GM21786 (cell line): Measurements from ENCODE around the gene CENPN.

Experiments
- ATAC-seq: cut with Tn5 transposase; IDR thresholded peaks from one replicate; pipeline ENCODE4 v1.9.1; 2021; ENCODE audit not compliant: unreplicated experiment

Gene CENPN

GRCh38 chr16:80991792-80992430 lies 15.1 kb upstream of the CENPN start:
- ATAC-seq = no peak

DNA sequence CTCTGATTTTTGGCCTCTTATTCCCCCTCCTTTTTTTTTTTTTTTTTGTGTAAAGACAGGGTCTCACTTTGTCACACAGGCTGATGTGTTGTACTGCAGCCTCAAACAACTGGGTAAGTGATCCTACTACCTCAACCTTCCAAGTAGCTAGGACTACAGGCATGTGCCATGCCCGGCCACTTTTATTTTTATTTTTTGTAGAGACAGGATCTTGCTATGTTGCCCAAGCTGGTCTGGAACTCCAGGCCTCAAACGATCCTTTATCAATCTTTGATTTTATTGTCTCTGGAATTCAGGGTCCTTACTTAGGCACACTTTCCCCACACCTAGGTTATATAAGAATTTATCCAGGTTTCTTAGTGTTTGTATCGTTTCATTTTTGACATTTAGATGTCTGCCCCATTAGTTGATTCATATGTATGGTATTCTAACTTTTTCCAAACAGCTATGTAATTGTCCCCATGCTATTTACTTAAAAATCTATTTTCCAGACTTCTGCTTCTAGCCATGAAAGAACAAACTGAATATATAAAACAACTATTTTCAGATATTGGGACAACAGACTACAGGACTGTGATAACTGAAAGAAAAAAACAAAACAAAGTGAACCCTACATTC lies 14.2 kb upstream of the CENPN start:
- ATAC-seq = no peak

GRCh38 chr16:80993307-80993706 lies 13.7 kb upstream of the CENPN start:
- ATAC-seq = no peak

DNA sequence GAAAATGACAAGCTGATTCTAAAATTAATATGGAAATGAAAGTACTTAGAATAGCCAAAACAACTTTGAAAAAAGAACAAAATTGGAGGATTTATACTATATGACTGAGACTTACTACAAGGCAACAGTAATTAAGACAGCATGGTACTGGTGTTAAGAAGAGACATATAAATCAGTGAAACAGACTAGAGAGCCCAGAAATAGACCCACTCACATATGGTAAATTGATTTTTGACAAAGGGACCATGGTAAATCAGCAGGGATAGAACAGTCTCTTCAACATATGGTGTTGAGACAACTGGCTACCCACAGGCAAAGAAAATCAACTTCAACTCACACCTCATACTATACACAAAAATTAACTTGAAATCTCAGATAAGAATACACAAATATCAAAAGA lies 13.2 kb upstream of the CENPN start:
- no peak for ATAC-seq

- ATAC-seq = no peak
Observed at GRCh38 chr16:80994451-80994850, 12.6 kb upstream of the CENPN start.

DNA sequence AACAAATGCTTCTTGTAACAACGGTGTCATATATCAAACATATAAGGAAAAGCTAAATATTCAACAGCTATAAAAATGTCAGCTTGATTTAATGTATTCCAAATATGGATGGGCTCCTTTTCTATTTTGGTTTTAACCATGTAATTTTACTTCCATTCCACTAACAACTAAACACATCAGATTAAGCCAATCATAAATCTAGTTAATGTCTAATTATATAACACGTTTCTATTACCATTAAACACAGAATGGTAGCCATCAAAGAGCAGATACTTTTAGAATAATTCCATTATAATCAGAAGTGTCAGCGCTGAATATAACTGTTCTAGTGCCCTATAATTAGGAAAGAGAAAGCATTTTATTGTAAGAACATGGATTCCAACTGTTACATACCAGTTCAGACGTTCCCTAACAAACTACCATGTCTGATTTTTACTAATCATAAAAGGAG lies 10.3 kb upstream of the CENPN start:
- ATAC-seq = no peak

GRCh38 chr16:80997139-80997798 lies 9.7 kb upstream of the CENPN start:
- peak; percentile 71 for ATAC-seq

GRCh38 chr16:80997964-80998620 lies 8.9 kb upstream of the CENPN start:
- ATAC-seq = no peak

- ATAC-seq = no peak
Observed at GRCh38 chr16:81000873-81001272, 6.1 kb upstream of the CENPN start.

DNA sequence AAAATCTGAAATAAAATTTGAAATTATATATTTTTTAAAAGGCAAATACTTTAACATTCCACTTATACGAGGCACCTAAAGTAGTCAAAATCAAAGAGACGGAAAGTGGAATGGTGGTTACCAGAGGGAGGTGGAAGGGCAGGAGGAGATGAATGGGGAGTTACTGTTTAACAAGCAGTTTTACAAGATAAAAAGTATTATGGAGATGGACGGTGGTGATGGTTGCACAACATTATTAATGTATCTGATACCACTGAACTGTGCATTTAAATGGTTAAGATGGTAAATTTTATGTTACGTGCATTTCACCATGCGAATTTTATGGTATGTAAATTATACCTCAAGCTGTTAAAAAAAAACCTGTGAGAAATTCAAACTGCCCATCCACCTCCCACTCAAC lies 5.7 kb upstream of the CENPN start:
- ATAC-seq = no peak

DNA sequence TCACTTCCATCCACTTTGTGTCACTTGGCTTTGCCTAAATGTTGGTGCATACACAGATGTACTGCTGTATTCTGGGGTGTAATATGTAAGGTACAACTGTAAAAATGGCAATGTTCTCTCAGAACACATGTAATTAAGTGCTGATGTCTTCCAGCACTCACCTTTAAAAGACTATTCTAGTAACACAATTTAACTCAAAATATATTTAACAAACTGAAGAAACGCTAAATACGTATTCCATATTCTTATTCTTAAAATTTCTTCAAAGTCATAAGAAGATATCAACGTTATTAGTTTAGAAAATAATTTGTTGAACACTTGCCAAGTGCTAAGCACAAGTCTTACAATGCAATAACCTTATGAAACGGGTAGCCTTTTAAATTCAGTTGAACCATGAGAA lies 4.0 kb upstream of the CENPN start:
- ATAC-seq = no peak

DNA sequence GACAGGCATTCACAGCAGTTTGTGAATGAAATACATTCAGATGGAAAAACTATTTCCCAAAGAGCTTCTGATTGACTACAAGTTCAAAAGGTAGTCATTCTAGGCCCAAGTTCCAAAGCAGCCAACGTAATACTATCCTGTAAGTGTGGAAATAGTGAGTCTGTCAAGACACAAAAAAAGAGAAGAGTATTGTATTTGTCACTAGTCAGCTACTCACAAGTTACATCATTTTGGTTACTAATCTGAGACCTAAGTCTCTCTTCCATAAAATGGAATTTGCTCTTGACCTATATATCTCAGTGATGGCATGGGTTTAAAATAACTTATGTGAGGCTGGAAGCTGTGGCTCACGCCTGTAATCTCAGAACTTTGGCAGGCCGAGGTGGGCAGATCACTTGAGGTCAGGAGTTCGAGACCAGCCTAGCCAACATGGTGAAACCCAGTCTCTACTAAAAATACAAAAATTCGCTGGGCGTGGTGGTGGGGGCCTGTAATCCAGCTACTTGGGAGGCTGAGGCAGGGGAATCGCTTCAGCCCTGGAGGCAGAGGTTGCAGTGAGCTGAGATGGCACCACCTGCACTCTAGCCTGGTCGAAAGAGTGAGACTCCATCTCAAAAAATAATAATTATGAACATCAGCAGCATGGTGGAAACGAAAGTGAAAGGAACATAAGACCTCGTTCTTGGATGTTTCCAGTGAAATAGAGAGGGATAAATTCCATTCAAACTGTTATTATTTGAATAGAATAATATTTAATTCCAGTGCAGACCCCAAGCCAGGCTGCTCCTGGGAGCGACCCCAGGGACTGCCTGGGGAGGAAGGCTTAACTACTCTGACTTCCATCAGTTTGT lies 3.2 kb upstream of the CENPN start:
- ATAC-seq = no peak

DNA sequence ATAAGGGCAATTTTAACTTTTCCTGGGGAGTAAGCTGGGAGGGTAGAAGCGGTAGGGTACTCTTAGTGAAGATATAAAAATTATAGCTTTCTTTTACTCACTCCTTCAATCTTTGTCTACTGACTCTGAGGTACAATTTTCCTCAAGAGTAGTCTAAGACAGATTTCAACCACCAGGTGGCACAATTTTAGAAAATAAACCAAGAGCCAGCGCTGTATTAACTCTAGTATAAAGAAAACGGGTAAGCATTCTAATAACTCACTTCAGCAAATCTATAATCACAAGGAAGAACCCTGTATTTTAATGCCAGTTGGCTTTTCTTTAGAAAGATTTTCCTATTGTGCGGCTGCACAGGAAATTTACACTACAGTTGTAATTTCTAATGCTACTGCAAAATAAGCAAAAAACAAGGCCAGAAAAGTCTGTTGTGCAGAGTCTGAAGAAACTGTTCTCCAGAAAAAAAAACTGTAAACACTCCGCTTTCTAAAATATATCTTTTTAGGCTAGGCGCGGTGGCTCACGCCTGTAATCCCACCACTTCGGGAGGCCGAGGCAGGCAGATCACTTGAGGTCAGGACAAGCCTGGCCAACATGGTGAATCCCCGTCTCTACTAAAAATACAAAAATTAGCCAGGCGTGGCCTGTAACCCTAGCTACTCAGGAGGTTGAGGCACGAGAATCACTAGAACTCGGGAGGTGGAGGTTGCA lies 2.2 kb upstream of the CENPN start:
- ATAC-seq = no peak

DNA sequence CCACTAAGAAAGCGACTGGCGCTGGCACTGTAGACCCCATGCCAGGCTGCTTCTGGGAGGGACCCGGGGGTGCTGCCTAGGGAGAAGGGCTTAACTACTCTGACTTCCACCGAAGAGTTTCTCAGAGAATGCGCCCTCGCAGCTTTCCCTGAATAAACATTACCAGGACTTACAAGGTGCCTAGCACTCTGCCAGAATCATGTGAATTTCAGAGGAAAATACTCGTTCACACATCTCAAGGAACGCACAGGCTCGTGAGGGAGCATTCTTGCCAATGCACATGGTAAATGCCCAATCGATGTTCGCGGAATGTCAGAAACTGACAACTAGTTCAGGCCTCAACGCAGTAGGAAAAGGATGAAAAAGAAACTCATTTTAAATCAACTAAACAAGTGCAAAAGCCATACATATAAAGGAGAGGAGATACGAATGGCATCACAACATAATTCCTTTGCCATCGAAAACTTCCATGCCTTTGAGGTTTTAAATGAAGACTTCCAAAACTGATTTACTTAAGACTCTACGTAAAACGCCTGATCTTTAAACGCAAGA lies 1.3 kb upstream of the CENPN start:
- ATAC-seq = no peak

DNA sequence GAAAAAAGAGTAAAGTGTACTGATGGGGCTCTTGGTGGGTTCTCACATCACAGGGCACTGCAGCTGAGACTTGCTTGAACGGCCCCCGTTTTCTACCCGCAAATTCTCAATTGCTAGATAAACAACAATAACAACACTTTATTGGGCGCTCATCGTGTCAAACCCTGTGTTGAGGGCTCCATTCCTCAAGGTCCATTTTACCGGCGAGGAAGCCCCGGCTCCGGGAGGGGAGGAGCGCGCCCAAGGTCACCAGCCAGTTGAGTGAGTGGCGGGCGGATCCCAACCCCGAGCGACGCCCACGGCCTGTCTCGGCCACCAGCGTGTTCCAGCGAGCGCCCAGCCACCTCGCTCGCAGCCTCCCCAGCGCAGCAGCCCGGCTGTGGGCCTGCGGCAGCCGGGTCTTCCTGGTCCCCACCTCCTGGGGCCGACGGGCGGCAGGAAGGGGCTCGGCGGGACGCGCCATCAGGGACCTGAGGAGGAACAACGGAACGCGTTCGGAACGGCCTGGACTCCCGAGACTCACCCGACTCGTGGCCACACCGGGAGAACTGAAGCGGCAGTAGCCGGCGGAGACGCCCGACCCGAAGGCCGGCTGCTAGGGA lies 702 bp upstream of the CENPN start:
- peak; percentile 23 for ATAC-seq

DNA sequence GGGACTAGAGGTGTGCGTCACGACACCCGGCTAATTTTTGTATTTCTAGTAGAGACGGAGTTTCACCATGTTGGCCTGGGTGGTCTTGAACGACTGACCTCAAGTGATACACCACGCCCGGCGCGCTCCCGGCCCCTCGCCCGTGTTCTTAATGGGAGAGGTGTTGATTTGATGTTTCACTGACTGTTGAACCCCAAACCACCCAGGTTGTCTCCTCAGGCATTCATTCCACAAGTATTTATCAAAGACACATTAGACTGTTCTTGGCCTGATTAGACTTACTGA lies 1.4 kb downstream of the CENPN start:
- no peak for ATAC-seq

DNA sequence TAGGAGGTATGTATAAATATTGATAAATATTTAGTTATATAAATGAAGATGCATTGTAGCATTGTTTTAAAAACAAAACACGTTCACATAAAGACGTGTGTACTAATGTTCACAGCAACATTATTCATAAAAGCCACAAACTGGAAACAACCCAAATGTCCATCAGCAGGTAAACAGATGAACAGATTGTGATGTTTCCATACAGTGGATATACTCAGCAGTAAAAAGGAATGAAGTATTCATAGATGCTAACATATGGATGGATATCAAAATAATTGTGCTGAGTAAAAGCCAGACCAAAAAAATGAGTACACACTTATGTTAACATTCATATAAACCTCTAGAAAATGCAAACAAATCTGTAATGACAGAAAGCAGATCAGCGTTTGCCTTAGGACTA lies 6.0 kb downstream of the CENPN start:
- ATAC-seq = no peak

- ATAC-seq = no peak
Observed at GRCh38 chr16:81014672-81015071, 7.7 kb downstream of the CENPN start.

GRCh38 chr16:81018496-81018895 lies 11.5 kb downstream of the CENPN start:
- no peak for ATAC-seq

DNA sequence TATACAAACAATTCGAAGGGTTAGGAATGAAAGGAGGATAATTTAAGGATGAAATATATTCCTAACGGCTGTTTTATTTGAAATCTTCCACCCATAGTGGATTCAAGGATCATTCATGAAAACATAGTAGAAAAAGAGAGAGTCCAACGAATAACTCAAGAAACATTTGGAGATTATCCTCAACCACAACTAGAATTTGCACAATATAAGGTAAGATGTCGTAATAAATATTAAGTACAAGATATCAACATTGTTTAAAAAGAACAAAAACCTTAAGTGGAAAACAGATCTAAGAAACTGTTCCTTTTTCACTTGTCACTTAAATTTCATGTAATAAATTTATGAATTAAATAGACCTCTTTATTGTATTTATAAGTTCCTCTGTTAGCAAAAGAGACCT lies 19.4 kb downstream of the CENPN start:
- ATAC-seq = no peak
